Esophagus (tissue), 2 donors: ENCODE measurements around the gene PCNX2. TPM values are rescaled to one million over a fixed set of nuclear protein-coding genes. Genes with fewer than 3 reads are reported as not detected.

Experiments used
- H3K27ac ChIP-seq, 2 donors: one replicate each; pipeline ENCODE4 v1.5.1; 2013; ENCODE audit warnings: low read depth in 2 of 2, mild to moderate bottlenecking in 2 of 2, inconsistent platforms in 1 of 2, low read length in 1 of 2, moderate library complexity in 1 of 2
- H3K27me3 ChIP-seq, 2 donors: one replicate each; pipeline ENCODE4 v1.6.1; 2013; ENCODE audit warnings: low read length in 2 of 2, control low read depth in 1 of 2, mild to moderate bottlenecking in 1 of 2; ENCODE audit not compliant: insufficient read depth in 2 of 2, control insufficient read depth in 1 of 2
- H3K36me3 ChIP-seq, 2 donors: one replicate each; pipeline ENCODE4 v1.6.1; 2013; ENCODE audit warnings: low read length in 1 of 2; ENCODE audit not compliant: control insufficient read depth in 2 of 2, insufficient read depth in 2 of 2
- H3K4me1 ChIP-seq, 2 donors: one replicate each; pipeline ENCODE4 v1.6.1; 2013; ENCODE audit warnings: low read length in 1 of 2; ENCODE audit not compliant: control insufficient read depth in 2 of 2, insufficient read depth in 2 of 2
- H3K4me3 ChIP-seq, 2 donors: one replicate each; pipeline ENCODE4 v1.5.1; 2013; ENCODE audit warnings: low read length in 2 of 2, mild to moderate bottlenecking in 2 of 2, low read depth in 1 of 2, moderate library complexity in 1 of 2
- H3K9me3 ChIP-seq, 2 donors: one replicate each; pipeline ENCODE4 v1.6.1; 2013; ENCODE audit warnings: mild to moderate bottlenecking in 2 of 2, low read depth in 1 of 2, low read length in 1 of 2, moderate library complexity in 1 of 2; ENCODE audit not compliant: control insufficient read depth in 2 of 2, insufficient read depth in 1 of 2
- WGBS, 2 donors: extraction: QIAGEN DNeasy Blood & Tissue Kit; methylation state at CpG; one replicate each; pipeline ENCODE4 v1.1.7; 2013; 5-methylcytosine and 5-hydroxymethylcytosine counted together
- polyA plus RNA-seq, 2 donors: library from polyadenylated mRNA; stranded (reverse); fragments of 200-250 nt; gene quantifications; one replicate each; pipeline ENCODE4 v1.2.3, GENCODE V29; 2013
- donor health status: healthy with polysubstance abuse.
- donor health status: Bipolar disorder and iron deficiency.

Gene PCNX2
- polyA plus RNA-seq, 2 donors = 3.2 to 4.3 TPM

DNA sequence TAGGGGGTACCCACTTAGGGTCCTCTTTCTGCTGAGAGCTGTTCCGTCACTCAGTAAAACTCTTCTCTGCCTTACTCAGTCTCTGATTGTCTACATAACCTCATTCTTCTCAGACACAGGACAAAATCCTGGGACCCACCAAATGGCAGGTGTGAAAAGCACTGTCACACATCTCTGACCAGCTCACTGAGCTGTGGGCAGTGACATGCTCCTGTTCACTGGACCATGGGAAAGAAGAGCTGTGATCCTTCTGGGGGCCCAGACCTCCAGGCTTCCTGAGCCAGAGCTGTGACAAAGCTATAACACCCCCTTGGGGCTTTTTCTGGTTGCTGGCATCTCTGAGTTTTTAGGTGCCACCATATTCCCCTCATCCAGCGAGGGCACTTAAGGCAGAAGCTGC, 229.4 kb downstream of the PCNX2 start:
- 95 to 98% methylated on average over 2 of the region's 2 CpGs for WGBS, 2 donors
- no peak overlapping the region for H3K4me3 ChIP-seq
- no peaks in the 10 kb centered on the region for H3K4me1 ChIP-seq
- H3K27me3 ChIP-seq = no peaks in the 10 kb centered on the region
- H3K27ac ChIP-seq = no peak overlapping the region
- no peaks in the 10 kb centered on the region for H3K36me3 ChIP-seq
- H3K9me3 ChIP-seq = no peaks in the 10 kb centered on the region

DNA sequence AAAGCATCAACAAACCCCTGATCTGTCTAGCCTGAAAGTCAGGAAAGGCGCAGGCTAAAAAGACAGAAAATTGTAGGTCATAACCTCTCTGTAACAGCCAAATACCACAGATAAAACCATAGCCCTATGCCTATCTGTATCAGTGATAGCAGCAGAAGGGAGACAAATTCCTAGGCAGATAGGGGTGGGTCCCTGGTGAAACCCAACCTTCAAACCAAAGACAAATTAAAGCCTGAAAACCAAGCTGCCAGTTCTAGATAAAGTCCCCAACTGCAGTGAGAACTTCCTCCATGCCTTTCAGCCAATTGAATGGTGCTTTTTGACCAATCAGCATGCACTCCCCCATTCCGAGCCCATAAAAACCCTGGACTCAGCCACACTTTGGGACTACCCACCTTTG, 229.8 kb downstream of the PCNX2 start:
- H3K27ac ChIP-seq = no peak overlapping the region
- H3K9me3 ChIP-seq = no peaks in the 10 kb centered on the region
- H3K36me3 ChIP-seq = no peaks in the 10 kb centered on the region
- WGBS, 2 donors = 93 to 98% methylated on average over 2 of the region's 2 CpGs
- no peak overlapping the region for H3K4me3 ChIP-seq
- no peaks in the 10 kb centered on the region for H3K4me1 ChIP-seq
- no peaks in the 10 kb centered on the region for H3K27me3 ChIP-seq

DNA sequence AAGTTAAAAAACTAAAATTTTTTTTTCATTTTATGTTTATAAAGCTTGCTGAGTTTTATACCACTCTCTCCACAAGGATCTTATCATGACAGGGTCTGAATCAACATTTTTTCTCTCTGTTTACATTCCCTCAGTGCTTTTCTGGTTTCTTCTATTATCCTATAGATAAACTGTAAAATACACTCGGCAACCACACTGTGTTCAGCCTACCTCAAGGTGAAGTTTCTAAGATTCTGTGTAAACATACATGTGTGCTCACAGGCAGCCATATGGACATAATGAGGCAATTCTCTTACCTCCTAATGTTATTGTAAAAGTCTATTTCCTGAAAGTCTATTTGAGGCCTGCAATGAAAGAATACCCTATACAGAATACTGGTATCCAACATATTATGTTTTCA, 230.5 kb downstream of the PCNX2 start:
- 60 to 74% methylated on average over 1 of the region's 1 CpG for WGBS, 2 donors
- Histone ChIP-seq H3K4me3 (no peak overlapping the region), H3K9me3 (no peaks in the 10 kb centered on the region), H3K36me3 (no peaks in the 10 kb centered on the region), H3K4me1 (no peaks in the 10 kb centered on the region), H3K27me3 (no peaks in the 10 kb centered on the region), H3K27ac (no peak overlapping the region)

DNA sequence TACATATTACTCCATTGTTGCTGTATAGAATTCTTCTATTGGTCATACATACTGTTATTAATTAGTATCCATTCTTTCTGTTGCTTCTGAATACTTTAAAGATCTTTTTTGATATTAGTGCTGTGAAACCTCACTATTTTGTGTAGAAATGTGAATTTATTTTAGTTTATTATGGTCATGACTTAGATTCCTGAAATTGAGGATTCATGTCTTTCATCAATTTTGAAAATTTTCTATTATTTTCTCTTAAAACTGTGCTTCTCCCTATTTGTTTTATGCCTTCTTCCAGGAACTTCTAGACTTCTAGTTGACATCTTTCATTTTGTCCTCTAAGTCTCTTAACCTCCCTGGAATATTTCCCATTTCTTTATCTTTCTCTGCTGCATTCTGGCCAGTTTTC, 232.1 kb downstream of the PCNX2 start:
- Histone ChIP-seq H3K4me3 (no peak overlapping the region), H3K27me3 (no peaks in the 10 kb centered on the region), H3K4me1 (no peaks in the 10 kb centered on the region), H3K9me3 (no peaks in the 10 kb centered on the region), H3K27ac (no peak overlapping the region), H3K36me3 (no peaks in the 10 kb centered on the region)

DNA sequence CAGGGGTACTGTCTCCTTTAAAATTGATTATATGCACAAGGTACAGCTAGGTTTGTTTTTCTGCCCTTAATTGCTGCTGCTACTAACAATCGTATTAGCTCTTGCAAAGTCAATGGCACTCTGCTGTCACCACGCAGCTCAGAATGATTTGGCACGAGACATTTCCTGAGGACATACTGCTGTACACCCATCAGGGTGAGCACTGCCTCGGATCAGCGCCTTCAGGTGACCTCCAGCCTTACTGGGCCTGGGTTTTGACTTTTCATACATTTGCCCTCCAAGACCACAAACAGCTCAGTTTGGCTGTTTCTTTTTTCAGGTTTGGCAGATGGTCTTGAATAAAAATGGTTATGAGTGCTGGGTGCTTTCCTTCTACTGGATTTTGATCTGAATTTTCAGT, 234.3 kb downstream of the PCNX2 start:
- Histone ChIP-seq H3K27ac (no peak overlapping the region), H3K4me1 (no peaks in the 10 kb centered on the region), H3K27me3 (no peaks in the 10 kb centered on the region), H3K36me3 (no peaks in the 10 kb centered on the region), H3K9me3 (no peaks in the 10 kb centered on the region), H3K4me3 (no peak overlapping the region)
- WGBS, 2 donors = 78 to 79% methylated on average over 5 of the region's 5 CpGs

DNA sequence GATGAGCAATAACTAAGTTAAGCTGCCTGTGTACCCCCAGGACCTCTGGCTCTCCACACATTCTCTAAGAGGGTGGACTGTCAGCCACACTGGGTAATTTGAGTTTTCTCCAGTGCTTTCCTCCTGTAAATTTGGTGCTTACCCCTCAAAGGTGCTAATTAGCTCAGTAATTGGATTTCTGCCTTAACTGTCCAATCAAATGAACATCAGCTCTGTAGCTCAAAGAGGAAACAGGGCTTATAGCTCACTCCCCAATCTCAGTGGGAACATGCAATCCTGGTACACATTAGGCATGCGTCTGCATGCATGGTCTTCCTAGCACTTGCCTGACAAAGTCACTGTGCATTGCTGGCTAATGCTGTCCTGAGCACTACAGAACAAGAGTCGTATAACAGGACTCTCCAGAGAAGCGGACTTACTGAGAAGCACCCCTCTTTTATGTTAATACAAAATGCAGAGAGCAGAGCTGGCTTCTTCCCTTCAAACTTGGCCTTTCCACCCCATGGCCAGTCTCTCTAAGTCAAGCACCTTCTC, 235.0 kb downstream of the PCNX2 start:
- WGBS, 2 donors = 47 to 74% methylated on average over 3 of the region's 3 CpGs
- no peak overlapping the region for H3K4me3 ChIP-seq
- H3K9me3 ChIP-seq = no peaks in the 10 kb centered on the region
- no peaks in the 10 kb centered on the region for H3K4me1 ChIP-seq
- no peak overlapping the region for H3K27ac ChIP-seq
- no peaks in the 10 kb centered on the region for H3K36me3 ChIP-seq
- H3K27me3 ChIP-seq = no peaks in the 10 kb centered on the region

DNA sequence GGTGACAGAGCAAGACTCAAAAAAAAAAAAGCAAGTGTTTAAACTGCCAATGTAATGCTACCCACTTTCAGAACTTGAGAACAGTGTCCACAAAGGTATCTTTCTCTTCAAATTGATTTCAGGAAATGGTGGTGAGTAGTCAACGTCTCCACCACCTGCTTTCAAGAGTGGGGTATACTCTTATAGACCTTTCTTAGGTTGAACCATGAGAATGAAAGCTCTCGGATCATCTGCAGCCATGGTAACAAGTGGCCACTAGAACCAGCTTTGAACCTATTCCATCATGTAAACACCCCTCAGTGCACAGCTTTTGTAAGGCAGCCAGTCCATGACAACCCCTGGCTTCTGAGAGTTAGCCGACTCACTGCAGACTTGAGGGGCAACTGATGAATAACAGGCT, 237.7 kb downstream of the PCNX2 start:
- Histone ChIP-seq H3K36me3 (no peaks in the 10 kb centered on the region), H3K4me1 (no peaks in the 10 kb centered on the region), H3K4me3 (no peak overlapping the region), H3K27me3 (no peaks in the 10 kb centered on the region), H3K27ac (no peak overlapping the region), H3K9me3 (no peaks in the 10 kb centered on the region)
- WGBS, 2 donors = 89 to 91% methylated on average over 3 of the region's 3 CpGs

DNA sequence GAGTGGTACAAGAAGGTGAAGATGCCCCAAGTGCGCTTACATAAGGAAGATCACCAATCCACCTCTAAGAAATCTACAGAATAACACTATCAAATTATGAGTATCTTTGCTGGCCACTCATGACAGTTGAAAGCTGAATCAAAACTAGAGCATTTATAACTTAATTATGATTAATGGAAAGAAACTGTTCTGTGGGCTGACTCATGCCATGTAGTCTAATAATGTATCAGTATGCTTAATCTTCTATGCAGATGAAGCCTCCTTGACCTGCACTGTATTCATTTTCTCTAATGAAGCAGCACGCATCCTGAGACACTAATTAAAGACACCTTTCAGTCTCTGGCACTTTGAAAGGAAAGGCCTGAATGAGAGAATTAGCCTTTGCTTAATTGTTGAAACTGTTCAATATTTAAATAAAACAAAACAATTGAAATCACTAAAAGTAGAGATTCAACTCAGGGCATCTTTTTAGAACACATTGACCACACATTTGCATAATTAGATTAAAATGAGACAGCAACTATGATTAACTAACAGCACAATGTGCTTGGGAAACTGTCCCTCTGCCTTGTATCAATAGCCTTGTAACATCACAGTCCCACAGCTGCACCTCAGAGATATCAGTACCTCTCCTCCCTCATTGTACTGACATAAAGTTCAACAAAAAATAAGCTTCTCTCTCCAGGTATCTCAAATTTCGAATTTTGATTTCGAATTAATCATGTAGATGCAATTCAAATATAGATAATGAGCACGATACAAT, 239.5 kb downstream of the PCNX2 start:
- Histone ChIP-seq H3K27me3 (no peaks in the 10 kb centered on the region), H3K4me1 (no peaks in the 10 kb centered on the region)
- WGBS, 2 donors = 87 to 88% methylated on average over 5 of the region's 5 CpGs

DNA sequence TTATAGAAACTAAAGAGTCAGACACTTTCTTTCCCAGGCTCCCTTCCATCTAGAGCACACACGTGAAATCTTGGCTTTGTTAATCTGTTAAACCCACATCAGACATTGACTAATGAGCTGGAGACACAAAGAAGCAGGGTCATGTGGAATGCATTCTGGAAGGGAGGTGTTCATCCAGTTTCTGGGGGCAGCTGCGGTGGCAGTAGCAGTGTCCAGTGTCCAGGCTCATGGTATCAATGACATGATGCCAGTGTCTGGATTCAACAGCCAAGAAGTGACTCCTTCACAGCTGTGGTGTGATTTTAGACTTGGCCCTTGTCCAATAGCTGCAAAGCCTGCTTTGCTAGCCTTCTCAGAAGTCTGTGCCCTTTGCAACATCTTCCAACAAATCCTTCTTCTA, 249.9 kb downstream of the PCNX2 start:
- H3K9me3 ChIP-seq = no peaks in the 10 kb centered on the region
- H3K4me1 ChIP-seq = peaks cover 0 to 6% of the 10 kb centered on the region in 2 donors
- H3K36me3 ChIP-seq = no peaks in the 10 kb centered on the region
- H3K27me3 ChIP-seq = no peaks in the 10 kb centered on the region
- no peak overlapping the region for H3K27ac ChIP-seq
- H3K4me3 ChIP-seq = no peak overlapping the region
- WGBS, 2 donors = 34 to 59% methylated on average over 2 of the region's 2 CpGs

More for the DNA sequence above, 239.5 kb downstream of the PCNX2 start:
- H3K4me3 ChIP-seq = no peak overlapping the region
- no peaks in the 10 kb centered on the region for H3K36me3 ChIP-seq
- no peak overlapping the region for H3K27ac ChIP-seq
- H3K9me3 ChIP-seq = no peaks in the 10 kb centered on the region

DNA sequence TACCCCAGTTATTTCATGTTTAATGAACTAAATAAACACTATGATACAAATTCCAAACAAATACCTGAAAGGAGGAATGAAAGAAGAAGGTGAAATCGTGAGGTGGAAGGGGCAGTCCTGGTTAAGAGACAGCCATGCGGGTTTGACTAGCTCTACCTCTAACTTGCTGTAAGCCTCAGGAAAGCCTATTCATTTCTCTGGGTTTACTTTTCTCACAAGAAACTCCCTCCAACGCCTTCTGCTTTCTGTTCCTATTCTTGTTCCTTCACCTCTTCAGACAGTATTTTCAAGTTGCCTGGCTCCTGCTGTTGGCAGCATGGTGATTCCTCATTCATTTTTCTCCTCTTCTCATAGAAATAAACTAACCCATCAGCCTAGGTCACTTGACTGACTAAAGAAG, 252.7 kb downstream of the PCNX2 start:
- 89 to 90% methylated on average over 3 of the region's 3 CpGs for WGBS, 2 donors
- Histone ChIP-seq H3K4me1 (peaks cover 0 to 6% of the 10 kb centered on the region in 2 donors), H3K9me3 (no peaks in the 10 kb centered on the region), H3K4me3 (no peak overlapping the region), H3K36me3 (no peaks in the 10 kb centered on the region), H3K27me3 (no peaks in the 10 kb centered on the region), H3K27ac (no peak overlapping the region)
